Ascending aorta (tissue), 2 donors: ENCODE results near the gene SLBP. TPM values are rescaled to one million over a fixed set of nuclear protein-coding genes. Genes with fewer than 3 reads are reported as not detected.

ENCODE experiments used
- DNase-seq, 2 donors: peaks; one replicate each; pipeline ENCODE4 v3.0.0-alpha.2; 2019; ENCODE audit warnings: low spot score in 2 of 2
- H3K27ac ChIP-seq, 2 donors: fragments of 200-600 bp; sonication (generic); one replicate each; pipeline ENCODE4 v1.5.1; 2016 to 2017; ENCODE audit warnings: mild to moderate bottlenecking in 1 of 2
- H3K27me3 ChIP-seq: fragments of 200-600 bp; sonication (generic); one replicate; pipeline ENCODE4 v1.5.1; 2017
- H3K36me3 ChIP-seq, 2 donors: fragments of 200-600 bp; sonication (generic); one replicate each; pipeline ENCODE4 v1.5.1; 2016
- H3K4me1 ChIP-seq, 2 donors: fragments of 200-600 bp; sonication (generic); one replicate each; pipeline ENCODE4 v1.5.1; 2016 to 2017; ENCODE audit warnings: mild to moderate bottlenecking in 1 of 2
- H3K4me3 ChIP-seq, 2 donors: fragments of 200-600 bp; sonication (generic); one replicate each; pipeline ENCODE4 v1.5.1; 2016 to 2017; ENCODE audit warnings: mild to moderate bottlenecking in 1 of 2
- H3K9me3 ChIP-seq, 2 donors: fragments of 200-600 bp; sonication (generic); one replicate each; pipeline ENCODE4 v1.5.1; 2016
- CTCF ChIP-seq, 3 experiments: fragments of 200-600 bp in 2 of 3; fragments of 450-650 bp in 1 of 3; sonication (generic) in 2 of 3; IDR thresholded peaks; one replicate each; pipeline ENCODE4 v1.5.1; 2016 to 2019; ENCODE audit warnings: antibody characterized with exemption in 3 of 3, mild to moderate bottlenecking in 1 of 3, moderate library complexity in 1 of 3
- intact Hi-C: fragments of 100-400 bp; cut with DNase I; formaldehyde crosslinking; loops from one replicate; pipeline ENCODE4 v1.15.1; 2023
- total RNA-seq: library from RNA; depleted of rRNA; stranded (reverse); fragments of >200 nt; gene quantifications from one replicate; pipeline ENCODE4 v1.1.0, GENCODE V29; 2016

SLBP gene
- total RNA-seq, 1 donor from 2014 or later = 218 TPM

- Histone ChIP-seq H3K27me3 (no peaks in the 10 kb centered on the region), H3K27ac (no peak overlapping the region), H3K36me3 (peaks cover 10 to 24% of the 10 kb centered on the region in 2 donors), H3K4me1 (peaks cover 8 to 17% of the 10 kb centered on the region in 2 donors), H3K4me3 (no peak overlapping the region), H3K9me3 (no peaks in the 10 kb centered on the region)
- intact Hi-C loops = loop anchor here (10.0 kb wide), 1 partner anchor 1040 kb away; the partner anchor contains the start of genes ATP5ME and MYL5
- TF ChIP-seq CTCF (IDR thresholded peaks at IDR 0.05) = no peak
- DNase-seq = no peak
Measured at GRCh38 chr4:1715002-1715758, 3.1 kb upstream of the SLBP start.

GRCh38 chr4:1714303-1715001 is 2.3 kb upstream of the SLBP start:
- H3K36me3 ChIP-seq = peaks cover 10 to 24% of the 10 kb centered on the region in 2 donors
- H3K27me3 ChIP-seq = no peaks in the 10 kb centered on the region
- no peaks in the 10 kb centered on the region for H3K9me3 ChIP-seq
- DNase-seq = no peak
- H3K4me3 ChIP-seq = no peak overlapping the region
- intact Hi-C loops = loop anchor here (5.0 to 10.0 kb wide), 4 partner anchors 132 to 1578 kb away; partner anchors contain the start of genes ATP5ME, CTBP1, MYL5 and RGS12
- peaks cover 1 to 10% of the 10 kb centered on the region in 2 donors for H3K4me1 ChIP-seq
- peak overlapping the region; percentile 99 to 100 for H3K27ac ChIP-seq
- no peak for TF ChIP-seq CTCF (IDR thresholded peaks at IDR 0.05)

GRCh38 chr4:1713003-1713851 is 1.1 kb upstream of the SLBP start:
- intact Hi-C loops = loop anchor here (2.0 to 10.0 kb wide), 7 partner anchors 131 to 1579 kb away; partner anchors contain the start of genes ATP5ME, CTBP1, LETM1 and MYL5

GRCh38 chr4:1711571-1712215 is 426 bp downstream of the SLBP start:
- no peaks in the 10 kb centered on the region for H3K27me3 ChIP-seq
- peaks cover 0 to under 1% of the 10 kb centered on the region in 2 donors for H3K36me3 ChIP-seq
- H3K4me3 ChIP-seq = peak overlapping the region; percentile 93 to 94
- DNase-seq = peak; percentile 31 to 76
- peak overlapping the region; percentile 99 to 100 for H3K27ac ChIP-seq
- no peaks in the 10 kb centered on the region for H3K9me3 ChIP-seq
- peaks cover 0 to 10% of the 10 kb centered on the region in 2 donors for H3K4me1 ChIP-seq
- TF ChIP-seq CTCF (IDR thresholded peaks at IDR 0.05) = no peak
- intact Hi-C loops = loop anchor here (1.0 to 10.0 kb wide), 9 partner anchors 10 to 1581 kb away; partner anchors contain the start of genes ATP5ME, CTBP1, FAM53A and LETM1

More at GRCh38 chr4:1713003-1713851, 1.1 kb upstream of the SLBP start:
- Histone ChIP-seq H3K36me3 (peaks cover 10 to 15% of the 10 kb centered on the region in 2 donors), H3K9me3 (no peaks in the 10 kb centered on the region), H3K4me1 (peaks cover 0 to 10% of the 10 kb centered on the region in 2 donors), H3K27me3 (no peaks in the 10 kb centered on the region), H3K27ac (peak overlapping the region; percentile 99 to 100), H3K4me3 (peak overlapping the region; percentile 93 to 94)
- TF ChIP-seq CTCF (IDR thresholded peaks at IDR 0.05) = no peak
- DNase-seq = peak in 1 of 2 donors; percentile 76
